ENCODE results near the gene ZFYVE28. TPM values are rescaled to one million over a fixed set of nuclear protein-coding genes. Genes with fewer than 3 reads are reported as not detected.

Gene ZFYVE28
- total and polyA plus RNA-seq, 8 donors, result 2.2 to 12.4 (median 3.9) TPM

GRCh38 chr4:2361366-2362265 lies 56.8 kb downstream of the ZFYVE28 start:
- ATAC-seq (no peak), DNase-seq (peak in 1 of 4 donors; percentile 71)
- intact Hi-C loops (cut with DNase I), result no loop called here
- Histone ChIP-seq H3K4me1 (peaks cover 0 to 15% of the 10 kb centered on the region in 2 donors), H3K4me3 (no peak overlapping the region), H3K36me3 (no peaks in the 10 kb centered on the region), H3K9me3 (no peaks in the 10 kb centered on the region), H3K27ac (no peak overlapping the region), H3K27me3 (peaks cover 0 to 9% of the 10 kb centered on the region in 2 donors)
- no peak for TF ChIP-seq CTCF (IDR thresholded peaks at IDR 0.05)

GRCh38 chr4:2360396-2360730 lies 58.1 kb downstream of the ZFYVE28 start:
- no peaks in the 10 kb centered on the region for H3K9me3 ChIP-seq
- intact Hi-C loops (cut with DNase I), result no loop called here
- peaks cover 0 to 15% of the 10 kb centered on the region in 2 donors for H3K4me1 ChIP-seq
- DNase-seq (no peak), ATAC-seq (no peak)
- H3K27me3 ChIP-seq, result peaks cover 0 to 8% of the 10 kb centered on the region in 2 donors
- no peak overlapping the region for H3K27ac ChIP-seq
- H3K4me3 ChIP-seq, result no peak overlapping the region
- no peak for TF ChIP-seq CTCF (IDR thresholded peaks at IDR 0.05)
- no peaks in the 10 kb centered on the region for H3K36me3 ChIP-seq

- H3K36me3 ChIP-seq, result no peaks in the 10 kb centered on the region
- no peak for TF ChIP-seq CTCF (IDR thresholded peaks at IDR 0.05)
- peaks cover 0 to 3% of the 10 kb centered on the region in 2 donors for H3K27me3 ChIP-seq
- ATAC-seq, result no peak
- H3K27ac ChIP-seq, result no peak overlapping the region
- no peak overlapping the region for H3K4me3 ChIP-seq
- intact Hi-C loops (cut with DNase I), result no loop called here
- peaks cover 0 to 15% of the 10 kb centered on the region in 2 donors for H3K4me1 ChIP-seq
- no peaks in the 10 kb centered on the region for H3K9me3 ChIP-seq
- DNase-seq, result no peak
These were observed 58.7 kb downstream of the ZFYVE28 start for GRCh38 chr4:2359591-2360395.

- H3K4me3 ChIP-seq, result no peak overlapping the region
- no peaks in the 10 kb centered on the region for H3K27me3 ChIP-seq
- ATAC-seq, result no peak
- no peak overlapping the region for H3K27ac ChIP-seq
- no peak for DNase-seq
- H3K4me1 ChIP-seq, result peaks cover 0 to under 1% of the 10 kb centered on the region in 2 donors
- TF ChIP-seq CTCF (IDR thresholded peaks at IDR 0.05), result no peak
- intact Hi-C loops (cut with DNase I), result no loop called here
- H3K9me3 ChIP-seq, result no peaks in the 10 kb centered on the region
- no peaks in the 10 kb centered on the region for H3K36me3 ChIP-seq
These were observed 60.4 kb downstream of the ZFYVE28 start for GRCh38 chr4:2357821-2358745.
